Measurements from ENCODE around the gene TNFRSF4.

TNFRSF4 gene

DNA sequence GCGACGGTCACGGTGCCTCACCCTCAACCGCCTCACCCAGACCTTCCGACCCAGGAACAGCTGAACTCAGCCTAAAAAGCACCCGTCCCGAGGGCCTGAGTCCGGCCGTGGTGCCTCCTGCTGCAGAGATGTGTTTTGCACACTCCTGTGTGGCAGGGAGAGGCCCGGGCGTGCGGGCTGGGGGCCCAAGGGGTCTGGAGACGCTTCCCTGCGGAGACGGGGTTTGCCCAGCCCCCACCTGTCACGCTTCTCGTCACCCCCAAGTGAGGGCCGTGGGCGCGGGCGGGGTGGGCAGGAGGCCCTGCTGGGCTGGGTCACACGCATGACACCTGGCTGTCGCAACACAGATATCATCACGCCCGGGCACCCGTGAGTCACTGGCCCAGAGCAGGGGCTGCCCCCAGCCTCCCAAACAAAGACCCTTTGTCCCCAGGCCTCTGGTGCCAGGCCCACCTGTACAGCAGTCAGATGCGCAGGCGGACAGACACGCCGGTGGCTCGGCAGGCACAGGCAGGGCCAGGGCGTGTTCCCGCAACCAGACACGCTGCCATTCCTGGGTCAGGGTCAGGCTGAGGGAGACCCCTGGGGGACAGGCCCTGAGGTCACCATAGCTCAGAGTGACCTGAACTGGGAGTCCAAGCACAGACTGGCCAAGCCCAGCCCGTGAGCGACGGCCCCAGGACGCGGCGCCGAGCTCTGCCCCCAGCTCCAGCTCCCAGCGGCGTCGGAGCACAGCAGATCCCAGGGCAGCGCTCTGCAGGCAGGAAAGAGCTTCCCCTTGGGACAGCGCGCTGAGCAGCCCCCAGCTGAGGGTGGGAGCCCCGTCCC, 24.1 kb upstream of the TNFRSF4 start:
- Histone ChIP-seq H3K27ac (replicated peaks) (no peak overlapping the region), H3K27me3 (ENCODE audit: insufficient read depth, poor library complexity, severe bottlenecking) (peaks cover 18% of the 10 kb centered on the region), H3K4me3 (replicated peaks; ENCODE audit: insufficient read depth, low read length) (no peak overlapping the region)
- DNase-seq (ENCODE audit: low read depth in 1 of 2, low spot score in 1 of 2): peak in 1 of 2 experiments; percentile 9
- no peak for TF ChIP-seq GABPA (IDR thresholded peaks at IDR 0.05; ENCODE audit: low read depth)
- TF ChIP-seq POLR2AphosphoS5 (IDR thresholded peaks at IDR 0.05; ENCODE audit: low read depth): no peak
- TF ChIP-seq REST (IDR thresholded peaks at IDR 0.05; ENCODE audit: insufficient replicate concordance, low read depth): no peak
- no peak for TF ChIP-seq SPI1 (IDR thresholded peaks at IDR 0.05; ENCODE audit: borderline replicate concordance, low read depth)
- TF ChIP-seq, protein P1, sequence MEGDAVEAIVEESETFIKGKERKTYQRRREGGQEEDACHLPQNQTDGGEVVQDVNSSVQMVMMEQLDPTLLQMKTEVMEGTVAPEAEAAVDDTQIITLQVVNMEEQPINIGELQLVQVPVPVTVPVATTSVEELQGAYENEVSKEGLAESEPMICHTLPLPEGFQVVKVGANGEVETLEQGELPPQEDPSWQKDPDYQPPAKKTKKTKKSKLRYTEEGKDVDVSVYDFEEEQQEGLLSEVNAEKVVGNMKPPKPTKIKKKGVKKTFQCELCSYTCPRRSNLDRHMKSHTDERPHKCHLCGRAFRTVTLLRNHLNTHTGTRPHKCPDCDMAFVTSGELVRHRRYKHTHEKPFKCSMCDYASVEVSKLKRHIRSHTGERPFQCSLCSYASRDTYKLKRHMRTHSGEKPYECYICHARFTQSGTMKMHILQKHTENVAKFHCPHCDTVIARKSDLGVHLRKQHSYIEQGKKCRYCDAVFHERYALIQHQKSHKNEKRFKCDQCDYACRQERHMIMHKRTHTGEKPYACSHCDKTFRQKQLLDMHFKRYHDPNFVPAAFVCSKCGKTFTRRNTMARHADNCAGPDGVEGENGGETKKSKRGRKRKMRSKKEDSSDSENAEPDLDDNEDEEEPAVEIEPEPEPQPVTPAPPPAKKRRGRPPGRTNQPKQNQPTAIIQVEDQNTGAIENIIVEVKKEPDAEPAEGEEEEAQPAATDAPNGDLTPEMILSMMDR (IDR thresholded peaks at IDR 0.05; ENCODE audit: insufficient read depth, low read length): no peak

DNA sequence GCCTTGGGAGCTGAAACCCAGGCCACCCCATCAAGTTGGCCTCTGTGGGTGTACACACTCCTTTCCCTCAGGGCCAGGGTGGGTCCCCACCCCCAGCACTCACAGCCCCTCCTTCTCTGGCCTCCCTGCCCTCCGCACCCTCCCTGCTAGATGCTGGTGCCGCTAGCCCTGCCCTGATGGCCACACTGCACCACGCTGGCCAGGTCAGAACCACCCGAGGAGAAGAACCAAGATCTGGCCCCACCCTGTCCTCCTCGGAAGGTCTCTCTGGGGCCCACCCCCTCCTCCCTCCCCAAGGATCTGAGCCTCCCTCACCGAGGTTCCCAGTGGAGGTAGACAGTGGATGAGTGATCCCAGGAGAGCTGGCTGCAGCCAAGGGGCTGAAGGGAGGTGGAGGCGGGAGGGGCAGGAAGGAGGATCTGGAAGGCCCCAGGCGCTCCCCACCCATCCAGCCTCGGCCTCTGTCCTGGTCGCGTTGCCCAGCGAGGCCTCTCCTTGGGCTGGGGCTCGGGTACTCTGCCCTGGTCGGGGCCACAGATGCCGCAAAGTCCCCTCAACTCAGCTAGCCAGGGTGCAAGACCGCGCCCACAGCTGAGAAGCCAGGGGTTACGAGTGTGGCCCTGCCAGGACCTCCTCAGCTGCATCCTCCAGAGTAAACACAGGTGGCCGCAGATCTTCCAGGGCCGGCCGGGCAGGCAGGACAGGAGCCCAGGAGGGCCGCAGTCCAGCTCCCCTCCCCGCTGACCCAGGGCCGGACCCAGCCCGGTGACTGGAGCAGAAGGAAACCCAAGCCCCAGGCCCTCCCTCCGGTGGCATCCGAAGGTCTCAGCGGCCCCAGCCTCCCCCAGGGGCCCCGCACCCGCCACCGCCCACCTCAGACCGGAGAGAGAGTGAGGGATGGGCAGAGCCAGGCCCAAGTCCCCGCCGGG, 23.3 kb upstream of the TNFRSF4 start:
- DNase-seq (ENCODE audit: low read depth in 1 of 2, low spot score in 1 of 2): no peak
- peaks cover 18% of the 10 kb centered on the region for H3K27me3 ChIP-seq (ENCODE audit: insufficient read depth, poor library complexity, severe bottlenecking)
- TF ChIP-seq POLR2AphosphoS5 (IDR thresholded peaks at IDR 0.05; ENCODE audit: low read depth): peak; percentile 30
- no peak for TF ChIP-seq SPI1 (IDR thresholded peaks at IDR 0.05; ENCODE audit: borderline replicate concordance, low read depth)
- no peak overlapping the region for H3K27ac ChIP-seq (replicated peaks)
- no peak overlapping the region for H3K4me3 ChIP-seq (replicated peaks; ENCODE audit: insufficient read depth, low read length)

- no peak overlapping the region for H3K27ac ChIP-seq (replicated peaks)
- DNase-seq (ENCODE audit: low read depth in 1 of 2, low spot score in 1 of 2): no peak
- peaks cover 18% of the 10 kb centered on the region for H3K27me3 ChIP-seq (ENCODE audit: insufficient read depth, poor library complexity, severe bottlenecking)
- TF ChIP-seq SPI1 (IDR thresholded peaks at IDR 0.05; ENCODE audit: borderline replicate concordance, low read depth) (no peak), GABPA (IDR thresholded peaks at IDR 0.05; ENCODE audit: low read depth) (no peak), REST (IDR thresholded peaks at IDR 0.05; ENCODE audit: insufficient replicate concordance, low read depth) (no peak)
- H3K4me3 ChIP-seq (replicated peaks; ENCODE audit: insufficient read depth, low read length): no peak overlapping the region
These were observed 22.3 kb upstream of the TNFRSF4 start for GRCh38 chr1:1236176-1236763.

DNA sequence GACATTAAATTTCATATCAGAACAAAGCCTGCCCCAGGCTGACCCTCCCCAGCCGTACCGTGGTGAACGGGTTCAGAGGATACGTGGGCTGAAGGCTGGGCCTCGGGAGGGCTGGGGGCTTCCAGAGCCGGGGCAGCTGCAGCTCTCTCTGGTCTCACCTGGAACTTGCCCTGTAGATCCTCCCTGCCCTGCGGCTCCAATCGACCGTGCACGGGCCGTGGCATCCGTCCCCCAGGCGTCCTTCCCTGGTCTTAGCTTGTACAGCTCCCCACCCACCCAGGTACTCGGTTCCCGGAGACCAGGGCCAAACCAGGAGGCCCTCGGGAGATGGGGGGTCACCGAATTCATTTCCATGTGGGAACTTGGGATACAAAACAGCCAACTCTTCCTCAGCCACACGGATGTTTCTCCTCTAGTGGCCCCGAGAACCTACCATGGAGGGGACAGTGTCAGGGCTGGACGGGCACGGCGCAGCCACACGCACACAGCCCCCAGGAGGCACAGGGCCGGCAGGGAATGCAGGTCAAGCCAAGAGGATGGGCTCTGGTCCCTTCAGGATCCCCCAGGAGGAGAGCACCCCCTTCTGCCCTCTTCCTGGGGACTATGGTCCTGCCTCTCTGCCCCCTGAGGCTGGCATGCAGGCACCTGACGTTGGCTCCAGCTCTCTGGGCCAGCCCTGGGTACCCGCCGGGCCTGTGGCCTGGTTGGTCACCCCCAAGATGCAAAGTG, 21.2 kb upstream of the TNFRSF4 start:
- no peak overlapping the region for H3K27ac ChIP-seq (replicated peaks)
- no peak for DNase-seq (ENCODE audit: low read depth in 1 of 2, low spot score in 1 of 2)
- TF ChIP-seq REST (IDR thresholded peaks at IDR 0.05; ENCODE audit: insufficient replicate concordance, low read depth): no peak
- TF ChIP-seq SPI1 (IDR thresholded peaks at IDR 0.05; ENCODE audit: borderline replicate concordance, low read depth): no peak
- TF ChIP-seq, protein P1 (IDR thresholded peaks at IDR 0.05; ENCODE audit: insufficient read depth, low read length): no peak
- TF ChIP-seq POLR2AphosphoS5 (IDR thresholded peaks at IDR 0.05; ENCODE audit: low read depth): no peak; the same call in 1 of the 2 replicates
- no peak for TF ChIP-seq GABPA (IDR thresholded peaks at IDR 0.05; ENCODE audit: low read depth)
- no peak overlapping the region for H3K4me3 ChIP-seq (replicated peaks; ENCODE audit: insufficient read depth, low read length)
- peaks cover 18% of the 10 kb centered on the region for H3K27me3 ChIP-seq (ENCODE audit: insufficient read depth, poor library complexity, severe bottlenecking)

Measured in HL-60 (cell line).